A549 treated with ZK216348 at 1 μM for 4 hours (cell line): ENCODE results near the gene GOLGA8A. TPM values are rescaled to one million over a fixed set of nuclear protein-coding genes. Genes with fewer than 3 reads are reported as not detected.

ENCODE experiments used
- total RNA-seq: library from RNA; stranded (reverse); fragments of 200-300 nt; extraction: Qiagen RNA extraction; gene quantifications from 5 replicates; pipeline ENCODE4 v1.2.3, GENCODE V29; 2022; ENCODE audit warnings: low read depth

Gene GOLGA8A, protein sequence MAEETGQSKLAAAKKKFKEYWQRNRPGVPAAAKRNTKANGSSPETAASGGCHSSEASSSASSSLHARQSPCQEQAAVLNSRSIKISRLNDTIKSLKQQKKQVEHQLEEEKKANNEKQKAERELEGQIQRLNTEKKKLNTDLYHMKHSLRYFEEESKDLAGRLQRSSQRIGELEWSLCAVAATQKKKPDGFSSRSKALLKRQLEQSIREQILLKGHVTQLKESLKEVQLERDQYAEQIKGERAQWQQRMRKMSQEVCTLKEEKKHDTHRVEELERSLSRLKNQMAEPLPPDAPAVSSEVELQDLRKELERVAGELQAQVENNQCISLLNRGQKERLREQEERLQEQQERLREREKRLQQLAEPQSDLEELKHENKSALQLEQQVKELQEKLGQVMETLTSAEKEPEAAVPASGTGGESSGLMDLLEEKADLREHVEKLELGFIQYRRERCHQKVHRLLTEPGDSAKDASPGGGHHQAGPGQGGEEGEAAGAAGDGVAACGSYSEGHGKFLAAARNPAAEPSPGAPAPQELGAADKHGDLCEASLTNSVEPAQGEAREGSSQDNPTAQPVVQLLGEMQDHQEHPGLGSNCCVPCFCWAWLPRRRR
- total RNA-seq: 6.3 to 9.2 TPM (median 8.1 TPM) in 5 replicates

GRCh38 chr15:34437687-34438086, at the start of gene GOLGA8A:
TSS of gene GOLGA8A (minus strand) at chr15:34437808. CDS start at chr15:34389691, 48,117 bp downstream.

Other genes starting within 250 kb of the GOLGA8A start
- gene KATNBL1, start 227.7 kb downstream of the GOLGA8A start, total RNA-seq: 25.4 to 35.0 TPM (median 31.4 TPM) in 5 replicates
- gene EMC4, start 212.8 kb downstream of the GOLGA8A start, total RNA-seq: 175 to 203 TPM (median 184 TPM) in 5 replicates
- gene SLC12A6, start 100.0 kb downstream of the GOLGA8A start, total RNA-seq: 3.8 to 7.0 TPM (median 5.9 TPM) in 5 replicates
- 511 to 617 TPM (median 553 TPM) in 5 replicates for gene NOP10, start 94.7 kb downstream of the GOLGA8A start, total RNA-seq
- not detected in 5 replicates for gene NUTM1, start 94.5 kb downstream of the GOLGA8A start, total RNA-seq
- gene LPCAT4, start 70.6 kb downstream of the GOLGA8A start, total RNA-seq: 36.6 to 70.5 TPM (median 64.0 TPM) in 5 replicates
- gene GOLGA8B, start 145.8 kb upstream of the GOLGA8A start, total RNA-seq: 12.8 to 20.7 TPM (median 18.7 TPM) in 5 replicates